Neutrophil (primary cell): ENCODE measurements around the gene FBXO44.

Experiments used
- H3K27ac ChIP-seq: fragments of 200-600 bp; sonication (generic); 2 replicates; pipeline ENCODE4 v1.5.1; 2016; ENCODE audit warnings: mild to moderate bottlenecking, moderate library complexity
- H3K27me3 ChIP-seq: fragments of 200-600 bp; sonication (generic); 2 replicates; pipeline ENCODE4 v1.6.0; 2016; ENCODE audit warnings: mild to moderate bottlenecking
- H3K36me3 ChIP-seq: fragments of 200-600 bp; sonication (generic); 2 replicates; pipeline ENCODE4 v1.5.1; 2017
- H3K4me1 ChIP-seq, 2 experiments: fragments of 200-600 bp in 1 of 2; sonication (generic) in 1 of 2; 1 replicate in 1 of 2; 2 replicates in 1 of 2; pipeline versions ENCODE4 v1.5.1 to v1.6.1; 2013 to 2016; ENCODE audit warnings: low read depth in 1 of 2, low read length in 1 of 2, mild to moderate bottlenecking in 1 of 2, moderate library complexity in 1 of 2; ENCODE audit not compliant: control insufficient read depth in 1 of 2, insufficient read depth in 1 of 2
- H3K4me3 ChIP-seq, 2 experiments: fragments of 200-600 bp in 1 of 2; sonication (generic) in 1 of 2; 1 replicate in 1 of 2; 2 replicates in 1 of 2; pipeline ENCODE4 v1.5.1; 2013 to 2016; ENCODE audit warnings: low read depth in 1 of 2, low read length in 1 of 2, mild to moderate bottlenecking in 1 of 2, moderate library complexity in 1 of 2
- H3K9me3 ChIP-seq: fragments of 200-600 bp; sonication (generic); 2 replicates; pipeline ENCODE4 v1.5.1; 2016
- TF ChIP-seq, protein P1 (sequence below): fragments of 200-600 bp; sonication (generic); IDR thresholded peaks from 2 replicates; pipeline ENCODE4 v1.5.1; 2016; ENCODE audit warnings: antibody characterized with exemption

Gene FBXO44

DNA sequence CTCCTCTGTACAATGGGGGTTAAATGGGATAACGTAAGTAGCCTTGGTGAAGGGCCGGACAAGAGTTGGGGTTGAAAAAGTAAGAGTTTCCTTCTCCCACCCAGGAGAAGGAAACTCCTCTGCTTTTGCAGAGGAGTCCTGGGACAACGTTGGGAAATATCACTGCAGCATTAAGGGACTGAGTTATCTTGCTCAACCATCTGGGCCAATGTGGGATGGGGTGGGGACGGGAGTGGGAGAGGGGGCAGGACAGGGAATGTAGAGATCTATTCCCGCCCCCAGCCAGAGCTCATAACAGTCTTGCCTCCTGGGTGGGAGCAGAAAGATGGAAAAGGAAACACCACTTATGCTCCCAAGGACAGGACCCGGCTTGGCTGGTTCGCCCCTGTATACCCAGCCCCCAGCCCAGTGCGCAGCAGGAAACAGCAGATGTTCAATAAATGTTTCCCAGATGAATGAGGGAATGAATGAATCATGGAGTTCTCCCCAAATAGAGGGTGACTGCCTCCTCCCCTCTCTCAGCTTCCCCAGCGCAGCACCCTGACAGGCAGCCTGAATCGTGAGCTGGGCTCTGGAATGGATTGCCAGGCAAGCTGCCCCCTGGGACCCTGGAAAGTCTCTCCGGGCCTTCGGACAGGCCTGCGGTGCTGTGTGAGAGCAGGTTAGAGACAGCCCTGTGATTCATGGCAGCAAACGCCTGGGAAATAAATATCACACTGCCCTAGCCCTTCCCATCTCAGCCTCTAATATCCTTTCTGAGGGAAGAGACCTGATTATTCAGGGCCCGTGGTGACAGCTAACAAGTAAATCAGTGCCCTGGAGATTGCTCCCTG lies 25.3 kb upstream of the FBXO44 start:
- no peaks in the 10 kb centered on the region for H3K4me1 ChIP-seq
- peaks cover 53% of the 10 kb centered on the region for H3K27me3 ChIP-seq
- H3K27ac ChIP-seq, result no peak overlapping the region
- TF ChIP-seq, protein P1, sequence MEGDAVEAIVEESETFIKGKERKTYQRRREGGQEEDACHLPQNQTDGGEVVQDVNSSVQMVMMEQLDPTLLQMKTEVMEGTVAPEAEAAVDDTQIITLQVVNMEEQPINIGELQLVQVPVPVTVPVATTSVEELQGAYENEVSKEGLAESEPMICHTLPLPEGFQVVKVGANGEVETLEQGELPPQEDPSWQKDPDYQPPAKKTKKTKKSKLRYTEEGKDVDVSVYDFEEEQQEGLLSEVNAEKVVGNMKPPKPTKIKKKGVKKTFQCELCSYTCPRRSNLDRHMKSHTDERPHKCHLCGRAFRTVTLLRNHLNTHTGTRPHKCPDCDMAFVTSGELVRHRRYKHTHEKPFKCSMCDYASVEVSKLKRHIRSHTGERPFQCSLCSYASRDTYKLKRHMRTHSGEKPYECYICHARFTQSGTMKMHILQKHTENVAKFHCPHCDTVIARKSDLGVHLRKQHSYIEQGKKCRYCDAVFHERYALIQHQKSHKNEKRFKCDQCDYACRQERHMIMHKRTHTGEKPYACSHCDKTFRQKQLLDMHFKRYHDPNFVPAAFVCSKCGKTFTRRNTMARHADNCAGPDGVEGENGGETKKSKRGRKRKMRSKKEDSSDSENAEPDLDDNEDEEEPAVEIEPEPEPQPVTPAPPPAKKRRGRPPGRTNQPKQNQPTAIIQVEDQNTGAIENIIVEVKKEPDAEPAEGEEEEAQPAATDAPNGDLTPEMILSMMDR, result no peak
- H3K36me3 ChIP-seq, result no peaks in the 10 kb centered on the region
- no peaks in the 10 kb centered on the region for H3K9me3 ChIP-seq
- no peak overlapping the region for H3K4me3 ChIP-seq

DNA sequence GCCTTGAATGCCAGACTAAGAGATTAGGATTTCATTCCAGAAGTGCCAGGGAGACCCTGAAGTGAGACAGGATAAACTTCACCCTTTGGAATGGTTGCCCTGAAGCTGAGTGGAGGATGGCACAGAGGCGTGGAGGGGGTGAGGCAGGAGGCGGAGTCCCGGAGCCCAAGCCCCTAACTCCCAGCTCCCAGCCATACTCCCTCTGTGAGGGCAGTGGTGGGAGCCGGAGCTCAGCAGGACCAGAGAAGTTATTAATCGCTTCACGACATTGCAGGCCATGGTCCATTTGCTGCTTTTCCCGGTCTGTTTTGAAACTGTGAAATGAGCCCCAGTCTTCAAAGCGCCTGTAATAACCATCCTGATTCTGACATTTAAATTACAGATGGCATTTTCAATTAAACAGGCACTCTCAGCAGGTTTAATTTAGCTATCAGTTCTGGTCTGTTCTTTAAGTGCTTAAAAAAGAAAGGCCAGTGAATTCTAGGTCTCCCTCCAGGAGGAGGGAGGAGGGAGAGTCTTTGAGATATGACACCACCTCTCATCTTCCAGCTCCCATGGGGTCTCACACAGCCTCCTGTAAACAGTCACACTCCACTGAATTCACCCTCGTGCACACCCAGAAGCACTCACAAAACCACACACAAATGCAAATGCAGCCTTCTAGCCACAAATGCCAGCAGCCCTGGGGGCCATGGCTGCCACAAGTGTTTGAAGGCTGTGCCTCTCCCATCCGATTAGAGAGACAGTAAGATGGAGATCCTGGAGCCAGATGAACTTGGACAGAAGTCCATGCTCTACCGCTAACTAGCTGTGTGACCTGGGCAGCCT lies 20.1 kb upstream of the FBXO44 start:
- Histone ChIP-seq H3K4me1 (no peaks in the 10 kb centered on the region), H3K27ac (no peak overlapping the region), H3K27me3 (peaks cover 64% of the 10 kb centered on the region), H3K9me3 (no peaks in the 10 kb centered on the region), H3K36me3 (no peaks in the 10 kb centered on the region), H3K4me3 (no peak overlapping the region)
- TF ChIP-seq, protein P1, result no peak

DNA sequence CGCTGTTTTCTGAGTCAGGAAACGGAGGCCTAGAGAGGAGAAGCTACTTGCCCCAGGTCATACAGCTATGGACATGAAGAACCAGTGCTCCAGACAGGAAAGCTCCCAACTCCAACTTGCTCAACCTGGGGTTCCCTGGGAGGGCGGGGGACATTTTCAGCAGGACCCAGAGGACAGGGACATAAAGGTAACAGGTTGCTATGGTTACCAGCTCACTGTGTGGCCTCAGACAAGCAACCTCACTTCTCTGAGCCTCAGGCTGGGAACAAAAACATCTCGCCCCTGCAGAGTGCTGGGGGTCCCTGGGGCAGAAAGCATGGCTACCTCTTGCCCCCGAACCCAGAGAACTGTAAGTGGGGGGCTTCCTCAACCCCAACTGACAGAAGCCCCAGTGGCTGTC lies 16.6 kb upstream of the FBXO44 start:
- Histone ChIP-seq H3K27ac (no peak overlapping the region), H3K36me3 (no peaks in the 10 kb centered on the region), H3K4me1 (no peaks in the 10 kb centered on the region), H3K4me3 (no peak overlapping the region), H3K9me3 (no peaks in the 10 kb centered on the region), H3K27me3 (peaks cover 74% of the 10 kb centered on the region)
- TF ChIP-seq, protein P1, result no peak

DNA sequence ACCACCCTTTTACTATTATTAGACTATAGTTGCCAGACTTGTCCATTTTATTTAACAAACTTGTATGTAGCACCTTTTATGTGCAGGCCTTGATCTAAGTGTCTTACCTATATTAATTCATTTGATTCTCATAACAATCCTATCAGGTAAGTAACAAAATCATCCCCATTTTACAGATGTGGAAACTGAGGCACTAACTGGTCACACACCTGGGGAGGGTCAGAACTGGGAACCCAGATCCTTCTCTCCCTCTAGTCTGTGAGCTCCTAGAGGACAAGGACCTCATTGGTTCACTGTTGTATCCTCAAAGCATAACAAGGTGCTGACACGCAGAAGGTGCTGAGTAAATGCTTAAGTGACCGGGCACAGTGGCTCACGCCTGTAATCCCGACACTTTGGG lies 15.3 kb upstream of the FBXO44 start:
- Histone ChIP-seq H3K9me3 (no peaks in the 10 kb centered on the region), H3K36me3 (no peaks in the 10 kb centered on the region), H3K4me1 (no peaks in the 10 kb centered on the region), H3K4me3 (no peak overlapping the region), H3K27ac (no peak overlapping the region), H3K27me3 (peaks cover 76% of the 10 kb centered on the region)
- TF ChIP-seq, protein P1, result no peak

DNA sequence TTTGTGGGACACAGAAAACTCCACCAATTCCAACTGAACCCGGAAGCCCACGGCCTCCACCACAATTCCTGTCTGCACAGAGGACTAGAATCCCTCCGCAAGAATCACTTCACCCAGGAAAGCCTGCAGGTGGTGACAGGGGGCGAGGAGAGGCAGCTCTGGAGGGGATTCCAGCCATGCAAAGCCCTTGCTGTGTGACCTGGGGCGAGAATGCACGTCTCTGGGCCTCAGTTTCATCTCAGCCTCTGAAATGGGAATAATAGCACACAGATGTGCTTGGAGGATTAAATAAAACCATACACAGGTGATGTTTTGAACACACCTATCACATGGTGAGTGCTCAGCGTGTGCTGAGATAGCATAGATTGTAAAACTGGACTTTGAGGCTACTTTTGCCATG lies 14.6 kb upstream of the FBXO44 start:
- Histone ChIP-seq H3K9me3 (no peaks in the 10 kb centered on the region), H3K4me1 (no peaks in the 10 kb centered on the region), H3K36me3 (no peaks in the 10 kb centered on the region), H3K4me3 (no peak overlapping the region), H3K27me3 (peaks cover 71% of the 10 kb centered on the region), H3K27ac (no peak overlapping the region)
- TF ChIP-seq, protein P1, result no peak
